Mononuclear cell (primary cell): ENCODE measurements around the gene RBP3. TPM values are rescaled to one million over a fixed set of nuclear protein-coding genes. Genes with fewer than 3 reads are reported as not detected.

ENCODE experiments used
- H3K27me3 ChIP-seq: 2 replicates; pipeline ENCODE4 v1.6.0; 2011; ENCODE audit warnings: low read length, control low read depth; ENCODE audit not compliant: insufficient read depth
- H3K4me1 ChIP-seq: 2 replicates; pipeline ENCODE4 v1.5.1; 2011; ENCODE audit warnings: mild to moderate bottlenecking, low read length, control low read depth; ENCODE audit not compliant: insufficient read depth
- H3K4me3 ChIP-seq: 2 replicates; pipeline ENCODE4 v1.5.1; 2011; ENCODE audit warnings: mild to moderate bottlenecking, low read length, moderate library complexity
- H3K9me3 ChIP-seq: 2 replicates; pipeline ENCODE4 v1.5.1; 2011; ENCODE audit warnings: low read depth, mild to moderate bottlenecking, control low read depth, low read length
- total RNA-seq: library from RNA; depleted of rRNA; stranded (reverse); fragments of >200 nt; gene quantifications from one replicate; pipeline ENCODE4 v1.2.3, GENCODE V29; 2012

Gene RBP3
- total RNA-seq, 1 donor, result not detected

DNA sequence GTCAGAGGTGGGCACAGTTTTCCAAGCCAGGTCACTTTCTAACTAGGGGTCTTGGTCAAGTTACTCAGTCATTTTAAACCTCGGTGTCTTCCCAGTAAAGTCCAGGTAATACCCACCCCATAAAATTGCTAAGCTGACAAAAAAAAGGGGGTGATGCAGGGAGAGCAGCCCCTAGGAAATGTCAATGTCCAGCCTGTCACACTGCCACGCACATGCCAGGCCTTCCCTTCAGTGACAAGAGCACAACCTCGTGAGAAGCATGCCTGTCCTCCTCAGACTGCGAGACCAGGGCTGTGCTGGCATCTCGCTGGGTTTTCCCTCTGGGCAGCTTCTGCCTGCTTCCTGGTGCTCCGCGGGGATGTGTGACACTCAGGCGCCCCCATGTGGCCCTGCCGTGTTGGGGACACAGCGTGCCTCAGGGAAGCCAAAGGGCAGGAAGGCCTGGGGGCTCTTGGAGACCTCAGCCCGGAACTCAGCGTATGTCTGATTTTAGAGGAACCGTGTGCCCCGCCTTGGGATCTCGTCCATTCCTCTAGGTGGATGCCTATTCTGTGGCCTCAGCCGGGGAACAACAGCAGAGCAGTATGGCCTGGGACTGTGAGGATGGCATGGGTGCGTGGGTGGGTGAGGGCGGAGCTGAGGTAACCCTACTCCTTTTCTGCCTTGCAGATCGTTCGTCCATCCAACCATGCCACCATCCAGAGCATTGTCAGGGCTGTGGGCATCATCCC is 36.1 kb upstream of the RBP3 start:
- H3K4me1 ChIP-seq, result peaks cover 4% of the 10 kb centered on the region
- H3K4me3 ChIP-seq, result no peak overlapping the region
- H3K9me3 ChIP-seq, result no peaks in the 10 kb centered on the region
- H3K27me3 ChIP-seq, result no peaks in the 10 kb centered on the region

GRCh38 chr10:47312663-47312995 is 35.5 kb upstream of the RBP3 start:
- Histone ChIP-seq H3K9me3 (no peaks in the 10 kb centered on the region), H3K4me3 (no peak overlapping the region), H3K27me3 (no peaks in the 10 kb centered on the region), H3K4me1 (peaks cover 4% of the 10 kb centered on the region)

- Histone ChIP-seq H3K27me3 (no peaks in the 10 kb centered on the region), H3K4me1 (peaks cover 4% of the 10 kb centered on the region), H3K9me3 (no peaks in the 10 kb centered on the region)
Observed at GRCh38 chr10:47314416-47314970, 33.7 kb upstream of the RBP3 start.

DNA sequence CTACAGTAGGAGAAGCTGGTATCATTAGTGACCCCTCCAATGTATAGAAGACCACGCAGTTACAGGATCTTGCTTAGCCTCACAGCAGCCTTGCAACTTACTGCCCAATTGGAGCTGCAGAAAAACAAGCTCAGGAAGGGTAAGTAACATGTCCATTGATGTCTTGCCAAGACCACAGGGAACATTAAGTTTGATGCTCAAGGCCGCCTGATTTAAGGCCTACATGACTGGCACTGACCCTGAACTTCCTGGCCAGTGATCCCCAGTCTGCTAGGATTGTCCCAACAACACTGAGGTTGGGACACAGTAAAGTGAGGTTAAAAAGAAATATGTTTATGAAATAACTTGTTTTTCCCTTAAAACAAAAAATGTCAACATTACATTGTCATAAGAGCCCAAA is 32.7 kb upstream of the RBP3 start:
- Histone ChIP-seq H3K9me3 (no peaks in the 10 kb centered on the region), H3K4me3 (no peak overlapping the region), H3K27me3 (no peaks in the 10 kb centered on the region), H3K4me1 (peaks cover 4% of the 10 kb centered on the region)

More at GRCh38 chr10:47314416-47314970, 33.7 kb upstream of the RBP3 start:
- no peak overlapping the region for H3K4me3 ChIP-seq

DNA sequence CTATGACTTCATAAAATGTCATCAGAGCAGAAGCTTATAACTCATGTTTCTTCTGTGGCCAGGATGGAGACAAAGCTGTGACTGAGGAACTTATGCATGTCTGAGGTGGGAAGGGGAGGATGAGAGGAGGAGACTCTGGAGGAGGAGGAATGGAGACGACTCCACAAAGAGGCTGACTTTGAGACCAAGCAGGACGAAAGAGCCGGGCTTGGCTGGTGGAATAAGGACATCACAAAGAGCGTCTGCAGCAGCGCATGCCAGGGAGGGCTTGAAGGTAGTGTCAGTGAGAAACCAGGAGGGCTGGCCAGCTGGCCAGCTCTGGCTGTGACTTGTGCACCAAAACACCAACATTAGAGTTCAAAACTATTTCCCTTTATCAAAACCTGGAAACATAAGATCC is 32.0 kb upstream of the RBP3 start:
- Histone ChIP-seq H3K9me3 (no peaks in the 10 kb centered on the region), H3K4me1 (peaks cover 4% of the 10 kb centered on the region), H3K4me3 (no peak overlapping the region), H3K27me3 (no peaks in the 10 kb centered on the region)

DNA sequence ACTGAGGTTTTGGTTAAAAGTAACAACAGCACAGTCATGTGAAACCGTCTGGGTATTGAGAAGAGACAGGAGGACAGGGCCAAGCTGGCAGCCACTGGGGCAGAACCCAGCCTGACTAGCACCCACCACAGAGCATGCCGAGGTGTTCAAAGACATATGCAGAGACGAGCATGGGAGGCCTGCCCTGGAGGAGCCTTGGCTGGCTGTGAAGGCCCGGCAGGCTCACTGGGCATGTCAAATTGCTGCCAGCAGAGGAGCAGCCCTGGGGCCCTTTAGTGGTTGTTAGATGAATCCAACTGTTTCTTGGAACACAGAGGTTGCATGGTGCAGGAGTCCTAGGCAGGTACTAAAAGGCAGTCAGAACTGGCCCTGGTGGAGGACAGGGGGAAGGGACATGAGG is 30.9 kb upstream of the RBP3 start:
- H3K27me3 ChIP-seq, result no peaks in the 10 kb centered on the region
- H3K4me3 ChIP-seq, result no peak overlapping the region
- no peaks in the 10 kb centered on the region for H3K9me3 ChIP-seq
- no peaks in the 10 kb centered on the region for H3K4me1 ChIP-seq

DNA sequence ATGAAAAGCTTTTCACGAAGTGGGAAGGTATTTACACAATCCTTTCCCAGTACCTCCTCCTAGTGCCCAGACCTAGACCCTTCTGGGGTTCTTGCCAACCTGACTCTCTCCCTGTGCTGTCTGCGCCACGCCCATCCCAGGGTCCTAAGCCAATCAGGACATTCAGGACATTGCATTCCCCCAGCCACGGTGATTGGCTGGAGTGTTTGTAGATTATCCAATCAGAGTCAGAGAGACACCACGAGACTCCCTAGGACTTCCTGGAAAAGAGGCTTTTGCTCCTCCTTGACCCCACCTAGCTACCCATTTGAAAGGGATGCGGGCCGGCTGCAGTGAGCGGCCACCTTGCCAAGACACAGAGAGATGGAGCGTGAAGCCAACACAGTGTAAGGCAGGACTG is 29.5 kb upstream of the RBP3 start:
- no peaks in the 10 kb centered on the region for H3K4me1 ChIP-seq
- H3K27me3 ChIP-seq, result no peaks in the 10 kb centered on the region
- no peaks in the 10 kb centered on the region for H3K9me3 ChIP-seq
- no peak overlapping the region for H3K4me3 ChIP-seq

DNA sequence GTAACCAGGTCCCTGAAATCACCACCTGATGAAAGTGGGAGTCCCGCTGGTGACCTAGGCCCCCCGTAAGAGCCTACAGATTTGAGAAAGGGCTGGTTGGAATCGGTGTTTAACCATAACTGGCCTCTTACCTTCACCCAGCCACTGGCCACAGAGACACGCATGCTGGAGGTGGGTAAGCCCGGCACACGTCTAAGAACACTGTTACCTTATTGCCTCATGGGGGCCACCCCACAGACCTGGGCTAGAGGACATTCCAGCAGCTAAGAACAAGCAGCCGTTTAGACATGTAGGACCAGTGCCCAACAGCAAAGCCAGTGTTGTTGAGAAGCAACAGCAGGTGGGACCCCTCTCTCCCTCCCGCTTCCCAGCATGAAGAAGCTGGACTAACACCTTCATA is 28.4 kb upstream of the RBP3 start:
- H3K4me1 ChIP-seq, result no peaks in the 10 kb centered on the region
- no peaks in the 10 kb centered on the region for H3K9me3 ChIP-seq
- H3K27me3 ChIP-seq, result no peaks in the 10 kb centered on the region
- H3K4me3 ChIP-seq, result no peak overlapping the region

DNA sequence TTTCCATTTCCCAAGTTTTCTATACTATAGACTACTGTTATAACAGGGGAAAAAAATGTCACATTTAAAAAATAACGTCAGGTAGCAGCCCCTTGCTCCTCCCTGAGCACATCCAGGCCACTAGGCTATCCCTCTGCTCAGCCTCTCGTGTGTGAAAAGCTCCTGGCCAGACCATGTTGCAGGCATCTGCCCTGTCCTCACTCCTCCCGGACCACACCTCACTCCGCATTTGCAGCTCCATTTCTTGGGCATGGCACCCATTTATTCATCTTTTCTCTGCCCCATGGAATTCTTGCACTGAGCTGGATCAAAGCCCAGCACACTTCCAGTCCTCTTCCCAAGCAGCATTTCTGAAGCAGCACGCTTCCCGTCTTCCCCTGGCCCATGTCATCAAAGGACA is 27.4 kb upstream of the RBP3 start:
- H3K4me1 ChIP-seq, result no peaks in the 10 kb centered on the region
- no peaks in the 10 kb centered on the region for H3K9me3 ChIP-seq
- H3K4me3 ChIP-seq, result no peak overlapping the region
- no peaks in the 10 kb centered on the region for H3K27me3 ChIP-seq

GRCh38 chr10:47321521-47322195 is 26.5 kb upstream of the RBP3 start:
- no peaks in the 10 kb centered on the region for H3K4me1 ChIP-seq
- H3K4me3 ChIP-seq, result no peak overlapping the region
- H3K27me3 ChIP-seq, result no peaks in the 10 kb centered on the region
- H3K9me3 ChIP-seq, result no peaks in the 10 kb centered on the region

GRCh38 chr10:47322300-47323061 is 25.7 kb upstream of the RBP3 start, which contains the start of gene GDF2:
Gene GDF2 (plus strand): TSS chr10:47322454. CDS start chr10:47322669, 215 bp downstream.
- no peak within 1 kb of the TSS for H3K4me3 ChIP-seq
- no peaks in the 10 kb centered on the region for H3K9me3 ChIP-seq
- H3K4me1 ChIP-seq, result no peaks in the 10 kb centered on the region
- no peaks in the 10 kb centered on the region for H3K27me3 ChIP-seq

- Histone ChIP-seq H3K9me3 (no peaks in the 10 kb centered on the region), H3K27me3 (no peaks in the 10 kb centered on the region), H3K4me3 (no peak overlapping the region), H3K4me1 (no peaks in the 10 kb centered on the region)
Observed at GRCh38 chr10:47323087-47323486, 25.1 kb upstream of the RBP3 start.

- H3K27me3 ChIP-seq, result no peaks in the 10 kb centered on the region
- H3K9me3 ChIP-seq, result no peaks in the 10 kb centered on the region
- H3K4me1 ChIP-seq, result no peaks in the 10 kb centered on the region
- no peak overlapping the region for H3K4me3 ChIP-seq
Observed at GRCh38 chr10:47323636-47324296, 24.4 kb upstream of the RBP3 start.

DNA sequence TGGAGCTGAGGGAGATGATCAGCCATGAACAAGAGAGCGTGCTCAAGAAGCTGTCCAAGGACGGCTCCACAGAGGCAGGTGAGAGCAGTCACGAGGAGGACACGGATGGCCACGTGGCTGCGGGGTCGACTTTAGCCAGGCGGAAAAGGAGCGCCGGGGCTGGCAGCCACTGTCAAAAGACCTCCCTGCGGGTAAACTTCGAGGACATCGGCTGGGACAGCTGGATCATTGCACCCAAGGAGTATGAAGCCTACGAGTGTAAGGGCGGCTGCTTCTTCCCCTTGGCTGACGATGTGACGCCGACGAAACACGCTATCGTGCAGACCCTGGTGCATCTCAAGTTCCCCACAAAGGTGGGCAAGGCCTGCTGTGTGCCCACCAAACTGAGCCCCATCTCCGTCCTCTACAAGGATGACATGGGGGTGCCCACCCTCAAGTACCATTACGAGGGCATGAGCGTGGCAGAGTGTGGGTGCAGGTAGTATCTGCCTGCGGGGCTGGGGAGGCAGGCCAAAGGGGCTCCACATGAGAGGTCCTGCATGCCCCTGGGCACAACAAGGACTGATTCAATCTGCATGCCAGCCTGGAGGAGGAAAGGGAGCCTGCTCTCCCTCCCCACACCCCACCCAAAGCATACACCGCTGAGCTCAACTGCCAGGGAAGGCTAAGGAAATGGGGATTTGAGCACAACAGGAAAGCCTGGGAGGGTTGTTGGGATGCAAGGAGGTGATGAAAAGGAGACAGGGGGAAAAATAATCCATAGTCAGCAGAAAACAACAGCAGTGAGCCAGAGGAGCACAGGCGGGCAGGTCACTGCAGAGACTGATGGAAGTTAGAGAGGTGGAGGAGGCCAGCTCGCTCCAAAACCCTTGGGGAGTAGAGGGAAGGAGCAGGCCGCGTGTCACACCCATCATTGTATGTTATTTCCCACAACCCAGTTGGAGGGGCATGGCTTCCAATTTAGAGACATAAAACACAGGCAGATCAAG is 22.6 kb upstream of the RBP3 start:
- Histone ChIP-seq H3K27me3 (no peaks in the 10 kb centered on the region), H3K4me1 (no peaks in the 10 kb centered on the region), H3K4me3 (no peak overlapping the region), H3K9me3 (no peaks in the 10 kb centered on the region)
